Measurements from ENCODE around the gene UBAP1L. TPM values are rescaled to one million over a fixed set of nuclear protein-coding genes. Genes with fewer than 3 reads are reported as not detected.

UBAP1L gene
- total RNA-seq, 1 experiment from 2014 or later, result 3.0 TPM

DNA sequence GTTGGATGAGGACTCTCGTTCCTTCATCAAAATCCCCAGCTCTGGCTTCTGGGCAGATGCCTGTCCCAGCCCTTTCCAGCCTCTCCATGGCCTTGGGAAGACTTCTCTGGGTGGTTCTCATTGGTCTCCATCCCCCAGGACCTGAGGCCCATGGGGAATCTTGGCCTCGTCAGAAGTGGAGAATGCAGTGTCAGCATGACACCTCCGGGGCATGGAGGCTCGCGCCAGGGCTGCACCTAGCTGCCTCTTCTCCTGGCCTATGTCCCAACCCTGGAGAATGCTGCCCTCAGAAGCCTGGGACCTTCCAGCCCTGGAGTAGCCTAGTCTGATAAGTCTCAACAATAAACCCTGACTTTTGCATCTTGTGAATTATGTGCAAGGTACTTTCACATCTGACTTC is 35.4 kb downstream of the UBAP1L start:
- DNase-seq, result no peak
- Histone ChIP-seq H3K27me3 (ENCODE audit: insufficient read depth, low read length) (no peaks in the 10 kb centered on the region), H3K9me3 (ENCODE audit: control insufficient read depth, low read depth, low read length) (no peaks in the 10 kb centered on the region), H2BK15ac (ENCODE audit: low read depth, low read length) (no peak overlapping the region), H4K91ac (ENCODE audit: insufficient read length, low read depth, low read length) (no peak overlapping the region), H3K79me2 (ENCODE audit: insufficient read depth, low read length) (no peaks in the 10 kb centered on the region), H4K8ac (replicated peaks; ENCODE audit: insufficient read length, low read depth, low read length) (no peak overlapping the region), H4K20me1 (ENCODE audit: control insufficient read depth, insufficient read depth, insufficient read length) (no peaks in the 10 kb centered on the region), H3K18ac (ENCODE audit: insufficient read length, low read depth, low read length) (no peak overlapping the region), H2AK5ac (ENCODE audit: insufficient read length, low read length) (no peak overlapping the region), H3T11ph (ENCODE audit: low read length) (no peak overlapping the region), H3K9ac (ENCODE audit: extremely low read depth, insufficient read length, low read length) (no peak overlapping the region), H3K56ac (ENCODE audit: insufficient read length, low read depth, low read length) (no peak overlapping the region), H2AFZ (ENCODE audit: low read length) (no peak overlapping the region), H2BK5ac (ENCODE audit: insufficient read length, low read length) (no peak overlapping the region), H3K4me2 (ENCODE audit: insufficient read depth, insufficient read length, low read length) (no peak overlapping the region), H2BK12ac (ENCODE audit: insufficient read length, low read depth, low read length) (no peak overlapping the region), H3K14ac (ENCODE audit: insufficient read depth, low read length) (no peak overlapping the region), H4K5ac (ENCODE audit: insufficient read length, low read depth, low read length) (no peak overlapping the region), H3K79me1 (ENCODE audit: insufficient read depth, low read depth, low read length, poor library complexity, severe bottlenecking) (no peaks in the 10 kb centered on the region), H3K4ac (ENCODE audit: low read depth, low read length) (no peak overlapping the region), H2BK20ac (ENCODE audit: low read depth, low read length, poor library complexity, severe bottlenecking) (no peak overlapping the region), H3K27ac (ENCODE audit: insufficient read length, low read depth, low read length) (no peak overlapping the region), H3K23ac (ENCODE audit: insufficient read length, low read depth, low read length) (no peak overlapping the region), H3K23me2 (ENCODE audit: insufficient read length, low read depth, low read length, poor library complexity, severe bottlenecking) (no peaks in the 10 kb centered on the region), H2BK120ac (ENCODE audit: low read depth, low read length, poor library complexity, severe bottlenecking) (no peak overlapping the region), H3K4me1 (ENCODE audit: insufficient read depth, low read length) (peaks cover 14% of the 10 kb centered on the region; the same call in 1 of the 2 replicates)
- Mint-ChIP-seq H3K36me3 (ENCODE audit: insufficient read depth in 1 of 3, low read depth in 3 of 3) (peaks cover 0 to 1% (median 0%) of the 10 kb centered on the region in 3 experiments; a peak in 1 of 7 replicates), H3K4me3 (no peak overlapping the region), H3K4me1 (peaks cover 35 to 36% of the 10 kb centered on the region in 2 experiments), H3K27me3 (ENCODE audit: low read depth) (peaks cover 37% of the 10 kb centered on the region), H3K9me3 (no peaks in the 10 kb centered on the region; a peak in 2 of 5 replicates), H3K27ac (no peak overlapping the region)
- no CpG with 5 or more reads among the region's 5 CpGs for WGBS (ENCODE audit: extremely low coverage, insufficient read length, low lambda C conversion rate)
- TF ChIP-seq, protein P1, sequence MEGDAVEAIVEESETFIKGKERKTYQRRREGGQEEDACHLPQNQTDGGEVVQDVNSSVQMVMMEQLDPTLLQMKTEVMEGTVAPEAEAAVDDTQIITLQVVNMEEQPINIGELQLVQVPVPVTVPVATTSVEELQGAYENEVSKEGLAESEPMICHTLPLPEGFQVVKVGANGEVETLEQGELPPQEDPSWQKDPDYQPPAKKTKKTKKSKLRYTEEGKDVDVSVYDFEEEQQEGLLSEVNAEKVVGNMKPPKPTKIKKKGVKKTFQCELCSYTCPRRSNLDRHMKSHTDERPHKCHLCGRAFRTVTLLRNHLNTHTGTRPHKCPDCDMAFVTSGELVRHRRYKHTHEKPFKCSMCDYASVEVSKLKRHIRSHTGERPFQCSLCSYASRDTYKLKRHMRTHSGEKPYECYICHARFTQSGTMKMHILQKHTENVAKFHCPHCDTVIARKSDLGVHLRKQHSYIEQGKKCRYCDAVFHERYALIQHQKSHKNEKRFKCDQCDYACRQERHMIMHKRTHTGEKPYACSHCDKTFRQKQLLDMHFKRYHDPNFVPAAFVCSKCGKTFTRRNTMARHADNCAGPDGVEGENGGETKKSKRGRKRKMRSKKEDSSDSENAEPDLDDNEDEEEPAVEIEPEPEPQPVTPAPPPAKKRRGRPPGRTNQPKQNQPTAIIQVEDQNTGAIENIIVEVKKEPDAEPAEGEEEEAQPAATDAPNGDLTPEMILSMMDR (conservative IDR thresholded peaks at IDR 0.05), result no peak

Data from H9 (cell line).